Skin of body (tissue), 2 donors: ENCODE data around the gene LIN7A. TPM values are rescaled to one million over a fixed set of nuclear protein-coding genes. Genes with fewer than 3 reads are reported as not detected.
"Not testable (repeated sequence)": the region's sequence is repeated elsewhere in the genome, so short reads cannot be mapped to it uniquely, and the experiment has no call there.

Source experiments
- DNase-seq: peaks from one replicate; lab custom pipeline; 2025; lab: John Stamatoyannopoulos, UW
- total RNA-seq: library from RNA; depleted of rRNA; stranded (reverse); fragments of >200 nt; gene quantifications from one replicate; pipeline ENCODE4 v1.2.3, GENCODE V29; 2014

LIN7A gene
- total RNA-seq, 1 donor from 2014 or later: 5.9 TPM

- DNase-seq: no peak
These were observed 125.6 kb downstream of the LIN7A start for GRCh38 chr12:80811957-80812708.

GRCh38 chr12:80810874-80811273 lies 126.9 kb downstream of the LIN7A start:
- DNase-seq: no peak

- no peak for DNase-seq
These were observed 130.0 kb downstream of the LIN7A start for GRCh38 chr12:80807640-80808288.

GRCh38 chr12:80805106-80805505 lies 132.6 kb downstream of the LIN7A start:
- no peak for DNase-seq

- no peak for DNase-seq
These were observed 134.9 kb downstream of the LIN7A start for GRCh38 chr12:80802652-80803400.

GRCh38 chr12:80798281-80798680 lies 139.5 kb downstream of the LIN7A start:
- DNase-seq: peak; percentile 22

GRCh38 chr12:80794551-80794950 lies 143.2 kb downstream of the LIN7A start:
- peak; percentile 35 for DNase-seq

GRCh38 chr12:80792861-80793260 lies 144.9 kb downstream of the LIN7A start:
- DNase-seq: no peak

GRCh38 chr12:80791863-80792262 lies 145.9 kb downstream of the LIN7A start:
- no peak for DNase-seq

- DNase-seq: not testable (repeated sequence)
These were observed 149.3 kb downstream of the LIN7A start for GRCh38 chr12:80788407-80788806.

- not testable (repeated sequence) for DNase-seq
These were observed 154.7 kb downstream of the LIN7A start for GRCh38 chr12:80782963-80783470.

GRCh38 chr12:80781313-80781712 lies 156.4 kb downstream of the LIN7A start:
- DNase-seq: no peak

GRCh38 chr12:80780746-80781145 lies 157.0 kb downstream of the LIN7A start:
- DNase-seq: no peak

- DNase-seq: peak; percentile 84
These were observed 159.7 kb downstream of the LIN7A start for GRCh38 chr12:80778005-80778541.

GRCh38 chr12:80777587-80777986 lies 160.1 kb downstream of the LIN7A start:
- no peak for DNase-seq

GRCh38 chr12:80776706-80777105 lies 161.0 kb downstream of the LIN7A start:
- DNase-seq: no peak

GRCh38 chr12:80770958-80771357 lies 166.8 kb downstream of the LIN7A start:
- no peak for DNase-seq

GRCh38 chr12:80769553-80770140 lies 168.1 kb downstream of the LIN7A start:
- DNase-seq: no peak

GRCh38 chr12:80766897-80767296 lies 170.8 kb downstream of the LIN7A start:
- no peak for DNase-seq

- no peak for DNase-seq
These were observed 171.5 kb downstream of the LIN7A start for GRCh38 chr12:80766210-80766609.

- peak; percentile 30 for DNase-seq
These were observed 173.9 kb downstream of the LIN7A start for GRCh38 chr12:80763874-80764273.
